CD4-positive, CD25-positive, alpha-beta regulatory T cell (primary cell): ENCODE results near the gene CARNS1. TPM values are rescaled to one million over a fixed set of nuclear protein-coding genes. Genes with fewer than 3 reads are reported as not detected.

Experiments
- ATAC-seq, 2 donors: fragments of 150-1000 bp; cut with Tn5 transposase; one replicate each; pipeline ENCODE4 v1.10.0; 2021; ENCODE audit warnings: low read depth in 2 of 2, moderate number of reproducible peaks in 2 of 2, moderate library complexity in 1 of 2
- DNase-seq, 3 donors: peaks; one replicate each; pipeline versions ENCODE4 v3.0.0 to v3.0.0-alpha.2; 2012 to 2022; ENCODE audit warnings: mixed read lengths in 1 of 3
- H3K27ac ChIP-seq: one replicate; pipeline ENCODE4 v1.7.0; 2013; ENCODE audit warnings: mild to moderate bottlenecking, low read length; ENCODE audit not compliant: insufficient read depth, poor library complexity, severe bottlenecking
- H3K27me3 ChIP-seq: one replicate; pipeline ENCODE4 v1.7.0; 2013; ENCODE audit warnings: low read length; ENCODE audit not compliant: control insufficient read depth, insufficient read depth
- H3K36me3 ChIP-seq: one replicate; pipeline ENCODE4 v1.7.0; 2013; ENCODE audit warnings: mild to moderate bottlenecking, low read length, moderate library complexity; ENCODE audit not compliant: control insufficient read depth, insufficient read depth
- H3K4me1 ChIP-seq: 2 replicates; pipeline ENCODE4 v1.7.0; 2013; ENCODE audit warnings: mild to moderate bottlenecking, low read length; ENCODE audit not compliant: insufficient read depth, control insufficient read depth, poor library complexity, severe bottlenecking
- H3K4me3 ChIP-seq: one replicate; pipeline ENCODE4 v1.7.0; 2013; ENCODE audit warnings: low read depth, mild to moderate bottlenecking, low read length, moderate library complexity
- H3K9me3 ChIP-seq, 2 experiments: 1 replicate in 1 of 2; 2 replicates in 1 of 2; pipeline ENCODE4 v1.7.0; 2013; ENCODE audit warnings: low read length in 2 of 2, mild to moderate bottlenecking in 1 of 2, moderate library complexity in 1 of 2; ENCODE audit not compliant: control insufficient read depth in 2 of 2
- H3K27ac Mint-ChIP-seq, 3 donors: one replicate each; pipeline ENCODE4 v1.8.0; 2020 to 2022; ENCODE audit warnings: mild to moderate bottlenecking in 3 of 3, mixed read lengths in 3 of 3, moderate library complexity in 2 of 3
- H3K27me3 Mint-ChIP-seq: one replicate; pipeline ENCODE4 v1.8.0; 2022; ENCODE audit warnings: mild to moderate bottlenecking, mixed read lengths
- H3K36me3 Mint-ChIP-seq: one replicate; pipeline ENCODE4 v1.8.0; 2020; ENCODE audit warnings: mixed read lengths
- H3K4me1 Mint-ChIP-seq, 4 donors: one replicate each; pipeline ENCODE4 v1.8.0; 2020 to 2022; ENCODE audit warnings: mixed read lengths in 4 of 4, mild to moderate bottlenecking in 1 of 4
- H3K4me3 Mint-ChIP-seq, 4 donors: one replicate each; pipeline ENCODE4 v1.8.0; 2020 to 2022; ENCODE audit warnings: mild to moderate bottlenecking in 4 of 4, mixed read lengths in 4 of 4, moderate library complexity in 3 of 4
- H3K9me3 Mint-ChIP-seq, 7 donors: one replicate each; pipeline ENCODE4 v1.8.0; 2020 to 2022; ENCODE audit warnings: mixed read lengths in 7 of 7, mild to moderate bottlenecking in 3 of 7, moderate library complexity in 2 of 7
- polyA plus RNA-seq, 4 donors: library from polyadenylated mRNA; unstranded; fragments of 300-500 nt; fragmentation: Illumina TruSeq; gene quantifications; one replicate each; pipeline ENCODE4 v1.2.3, GENCODE V29; 2021
- total RNA-seq: library from RNA; stranded (reverse); gene quantifications from one replicate; pipeline ENCODE4 v1.2.3, GENCODE V29; 2022

CARNS1 gene
- total and polyA plus RNA-seq, 5 donors from 2014 or later, result 0.63 to 7.8 (median 1.3) TPM

DNA sequence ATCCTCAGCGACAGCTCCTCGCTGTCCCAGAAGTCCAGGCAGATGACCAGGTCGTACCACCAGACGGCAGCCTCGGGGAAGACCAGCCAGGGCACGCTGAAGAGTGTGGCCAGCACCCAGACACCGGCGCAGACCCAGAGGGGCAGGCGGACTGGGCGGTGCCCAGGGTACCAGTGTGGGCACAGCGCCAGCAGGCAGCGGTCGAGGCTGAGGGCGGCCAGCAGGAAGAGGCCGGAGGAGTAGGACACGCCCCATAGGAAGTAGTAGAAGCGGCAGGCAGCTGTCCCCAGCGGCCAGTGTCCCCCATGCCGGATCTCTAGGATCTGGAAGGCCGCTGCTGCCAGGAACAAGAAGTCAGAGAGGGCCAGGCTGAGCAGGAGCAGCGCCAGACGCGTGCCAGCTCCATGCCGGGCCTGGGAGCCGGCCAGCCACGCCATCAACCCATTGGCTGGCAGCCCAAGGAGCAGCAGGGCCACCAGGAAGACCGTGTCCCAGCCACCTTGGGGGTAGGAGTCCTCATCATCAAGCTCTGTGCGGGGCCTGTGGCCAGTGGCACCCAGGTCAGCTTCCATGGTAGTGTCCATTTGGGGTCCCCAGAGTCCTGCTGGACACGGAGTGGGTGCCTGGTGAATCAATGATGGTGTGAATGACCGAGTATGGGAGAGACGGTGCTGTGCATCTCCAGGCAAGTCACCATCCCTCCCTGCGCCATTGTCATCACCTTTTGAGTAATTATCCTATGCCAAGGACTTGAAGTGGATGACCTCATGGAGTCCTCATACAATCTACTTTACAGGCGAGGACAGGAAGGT is 36.9 kb downstream of the CARNS1 start, which contains the start of gene GPR152:
Gene GPR152, minus strand, starts transcription at position 589 of the 812 bp plus-strand sequence. Its CDS starts 5 bp downstream, at position 584.
- Mint-ChIP-seq H3K27ac (no peak within 1 kb of the TSS), H3K9me3 (no peaks in the 10 kb centered on the region), H3K36me3 (no peaks in the 10 kb centered on the region), H3K4me3 (no peak within 1 kb of the TSS), H3K27me3 (no peaks in the 10 kb centered on the region), H3K4me1 (peaks cover 0 to 30% (median 13%) of the 10 kb centered on the region in 4 donors)
- no peaks in the 10 kb centered on the region for H3K27me3 ChIP-seq
- no peak within 1 kb of the TSS for H3K27ac ChIP-seq
- ATAC-seq (no peak), DNase-seq (no peak)
- no peak within 1 kb of the TSS for H3K4me3 ChIP-seq
- H3K36me3 ChIP-seq, result no peaks in the 10 kb centered on the region
- H3K9me3 ChIP-seq, result no peaks in the 10 kb centered on the region
- H3K4me1 ChIP-seq, result peaks cover 21% of the 10 kb centered on the region

DNA sequence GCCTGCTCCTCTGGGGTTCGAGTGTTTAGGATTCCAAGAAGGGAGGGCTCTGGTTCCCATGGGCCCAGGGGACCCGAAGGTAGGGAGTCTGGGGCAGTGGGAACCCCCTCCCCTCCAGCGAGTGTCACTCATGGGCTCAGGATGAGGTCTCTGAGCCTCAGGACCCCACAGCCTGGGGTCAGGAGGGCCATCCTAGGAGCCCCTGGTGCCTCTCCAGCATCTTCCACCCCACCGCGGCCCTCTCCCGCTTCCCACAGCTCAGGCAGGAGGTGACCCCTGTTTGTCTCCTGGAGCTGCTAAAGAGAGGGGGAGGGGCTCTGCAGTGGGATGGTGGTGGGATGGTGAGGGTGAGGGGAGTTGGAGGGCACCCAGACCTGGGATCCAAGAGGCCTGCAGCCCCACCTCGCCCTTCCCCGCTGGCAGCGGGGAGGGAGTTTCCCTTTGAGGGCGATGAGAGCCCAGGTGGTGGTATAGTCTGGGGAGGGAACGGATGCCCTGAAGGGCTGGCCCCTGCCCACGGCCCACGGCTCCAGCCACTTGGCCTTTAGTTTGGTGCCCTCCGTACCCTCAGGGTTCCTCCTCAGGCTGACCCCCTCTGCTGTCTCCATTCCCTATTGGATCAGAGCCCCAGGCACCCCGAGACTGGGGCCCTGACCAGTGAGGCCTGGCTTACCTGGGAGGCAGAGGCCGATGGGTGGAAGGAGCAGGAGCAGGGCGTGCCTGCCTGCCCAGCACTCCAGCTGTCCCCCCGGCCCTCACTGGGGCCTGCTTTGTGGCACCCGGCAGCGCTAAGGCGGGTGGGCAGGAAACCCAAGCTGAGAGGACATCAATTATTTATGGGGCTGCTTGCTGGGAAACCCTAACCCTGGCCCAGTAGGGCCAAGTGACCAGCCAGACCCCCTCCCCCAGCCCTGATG is 38.6 kb downstream of the CARNS1 start:
- H3K27me3 ChIP-seq, result no peaks in the 10 kb centered on the region
- H3K4me1 Mint-ChIP-seq, result peaks cover 0 to 17% (median 5%) of the 10 kb centered on the region in 4 donors
- no peaks in the 10 kb centered on the region for H3K9me3 ChIP-seq
- H3K4me1 ChIP-seq, result peaks cover 6% of the 10 kb centered on the region
- H3K36me3 Mint-ChIP-seq, result no peaks in the 10 kb centered on the region
- no peaks in the 10 kb centered on the region for H3K9me3 Mint-ChIP-seq
- DNase-seq, result no peak
- H3K27ac ChIP-seq, result no peak overlapping the region
- H3K36me3 ChIP-seq, result no peaks in the 10 kb centered on the region
- H3K27me3 Mint-ChIP-seq, result peaks cover 1% of the 10 kb centered on the region
- H3K4me3 Mint-ChIP-seq, result no peak overlapping the region
- no peak for ATAC-seq
- H3K4me3 ChIP-seq, result no peak overlapping the region
- H3K27ac Mint-ChIP-seq, result no peak overlapping the region

DNA sequence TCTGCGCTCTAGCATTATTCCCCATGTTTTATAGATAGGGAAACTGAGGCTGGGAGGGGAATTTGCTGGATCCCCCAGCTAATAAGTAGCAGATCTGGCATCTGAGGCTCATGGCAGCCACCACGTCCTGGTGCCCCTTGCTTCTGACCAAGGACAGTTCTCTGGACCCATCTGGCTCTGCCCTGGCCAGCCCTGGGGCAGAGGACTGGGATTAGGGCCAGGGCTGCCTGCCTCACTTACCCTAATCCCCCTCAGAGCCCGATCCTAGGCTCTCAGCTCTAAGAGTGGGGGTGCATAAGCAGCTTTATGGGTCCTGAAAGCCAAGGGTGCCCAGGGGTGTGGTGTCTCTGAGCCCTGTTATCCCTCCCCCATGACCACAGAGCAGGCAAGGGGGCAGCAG is 39.6 kb downstream of the CARNS1 start, which contains the start of gene CABP4:
Gene CABP4, plus strand, starts transcription at position 301 of the 400 bp plus-strand sequence. Its CDS starts 70 bp downstream, at position 371.
- H3K27me3 Mint-ChIP-seq, result peaks cover 6% of the 10 kb centered on the region
- peaks cover 0 to 2% (median 0%) of the 10 kb centered on the region in 7 donors for H3K9me3 Mint-ChIP-seq
- no peak for ATAC-seq
- H3K4me3 Mint-ChIP-seq, result no peak within 1 kb of the TSS
- DNase-seq, result no peak
- no peaks in the 10 kb centered on the region for H3K27me3 ChIP-seq
- H3K4me3 ChIP-seq, result no peak within 1 kb of the TSS
- H3K36me3 ChIP-seq, result no peaks in the 10 kb centered on the region
- peaks cover 4 to 19% (median 5%) of the 10 kb centered on the region in 4 donors for H3K4me1 Mint-ChIP-seq
- H3K27ac ChIP-seq, result no peak within 1 kb of the TSS
- no peaks in the 10 kb centered on the region for H3K4me1 ChIP-seq
- no peaks in the 10 kb centered on the region for H3K9me3 ChIP-seq
- H3K27ac Mint-ChIP-seq, result peak within 1 kb of the TSS in 1 of 3 donors; percentile 26
- H3K36me3 Mint-ChIP-seq, result no peaks in the 10 kb centered on the region

DNA sequence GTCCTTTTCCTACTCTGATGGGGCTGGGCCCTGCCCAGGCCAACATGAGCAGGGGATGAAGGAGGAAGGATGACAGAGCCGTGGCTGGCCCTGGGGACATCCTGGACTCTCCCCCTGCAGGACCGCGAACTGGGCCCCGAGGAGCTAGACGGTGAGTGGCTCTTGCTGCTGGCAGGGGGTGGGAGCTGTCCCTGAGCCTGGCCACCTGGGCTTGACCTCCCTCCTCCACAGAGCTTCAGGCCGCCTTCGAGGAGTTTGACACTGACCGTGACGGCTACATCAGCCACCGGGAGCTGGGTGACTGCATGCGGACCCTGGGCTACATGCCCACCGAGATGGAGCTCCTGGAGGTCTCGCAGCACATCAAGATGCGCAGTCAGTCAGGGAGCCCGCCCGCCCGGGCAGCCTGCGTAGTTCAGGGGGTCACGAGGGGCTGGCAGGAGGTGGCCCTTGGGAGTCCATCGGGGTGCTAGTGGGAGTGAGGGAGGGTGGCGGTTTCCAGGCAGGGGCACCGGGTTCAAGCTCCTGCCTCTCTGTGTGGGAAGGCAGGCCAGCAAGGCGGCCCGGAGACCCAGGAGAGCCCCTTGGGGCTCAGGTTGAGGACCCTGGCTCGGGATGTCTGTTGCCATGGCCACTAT is 40.7 kb downstream of the CARNS1 start:
- no peaks in the 10 kb centered on the region for H3K36me3 Mint-ChIP-seq
- H3K4me1 Mint-ChIP-seq, result peaks cover 5 to 18% (median 6%) of the 10 kb centered on the region in 4 donors
- H3K4me1 ChIP-seq, result no peaks in the 10 kb centered on the region
- no peak overlapping the region for H3K27ac Mint-ChIP-seq
- H3K27me3 ChIP-seq, result no peaks in the 10 kb centered on the region
- H3K36me3 ChIP-seq, result no peaks in the 10 kb centered on the region
- peaks cover 6% of the 10 kb centered on the region for H3K27me3 Mint-ChIP-seq
- no peak overlapping the region for H3K27ac ChIP-seq
- no peak overlapping the region for H3K4me3 Mint-ChIP-seq
- ATAC-seq (no peak), DNase-seq (no peak)
- peaks cover 0 to 2% (median 0%) of the 10 kb centered on the region in 7 donors for H3K9me3 Mint-ChIP-seq
- H3K9me3 ChIP-seq, result no peaks in the 10 kb centered on the region
- no peak overlapping the region for H3K4me3 ChIP-seq

DNA sequence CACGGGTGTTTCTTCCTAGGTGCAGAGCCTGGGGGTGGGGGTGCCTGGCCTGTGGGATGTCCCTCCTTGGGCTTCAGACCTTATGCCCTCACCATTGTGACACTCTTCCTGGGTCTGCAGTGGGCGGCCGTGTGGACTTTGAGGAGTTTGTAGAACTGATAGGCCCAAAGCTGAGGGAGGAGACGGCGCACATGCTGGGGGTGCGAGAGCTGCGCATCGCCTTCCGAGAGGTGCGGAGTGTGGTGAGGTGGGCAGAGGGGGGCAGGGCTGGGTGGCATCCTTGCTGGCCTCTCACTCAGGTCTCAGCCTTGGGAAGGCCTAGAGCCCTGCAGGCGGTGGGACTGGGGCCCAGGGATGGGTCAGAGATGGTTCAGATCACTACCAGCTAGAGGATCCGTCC is 42.0 kb downstream of the CARNS1 start:
- no peak overlapping the region for H3K4me3 Mint-ChIP-seq
- Histone ChIP-seq H3K9me3 (no peaks in the 10 kb centered on the region), H3K4me1 (no peaks in the 10 kb centered on the region), H3K27me3 (no peaks in the 10 kb centered on the region), H3K4me3 (no peak overlapping the region), H3K36me3 (no peaks in the 10 kb centered on the region), H3K27ac (no peak overlapping the region)
- no peak overlapping the region for H3K27ac Mint-ChIP-seq
- H3K4me1 Mint-ChIP-seq, result peaks cover 5 to 18% (median 6%) of the 10 kb centered on the region in 4 donors
- H3K9me3 Mint-ChIP-seq, result peaks cover 0 to 2% (median 0%) of the 10 kb centered on the region in 7 donors
- DNase-seq (no peak), ATAC-seq (no peak)
- peaks cover 6% of the 10 kb centered on the region for H3K27me3 Mint-ChIP-seq
- H3K36me3 Mint-ChIP-seq, result no peaks in the 10 kb centered on the region

DNA sequence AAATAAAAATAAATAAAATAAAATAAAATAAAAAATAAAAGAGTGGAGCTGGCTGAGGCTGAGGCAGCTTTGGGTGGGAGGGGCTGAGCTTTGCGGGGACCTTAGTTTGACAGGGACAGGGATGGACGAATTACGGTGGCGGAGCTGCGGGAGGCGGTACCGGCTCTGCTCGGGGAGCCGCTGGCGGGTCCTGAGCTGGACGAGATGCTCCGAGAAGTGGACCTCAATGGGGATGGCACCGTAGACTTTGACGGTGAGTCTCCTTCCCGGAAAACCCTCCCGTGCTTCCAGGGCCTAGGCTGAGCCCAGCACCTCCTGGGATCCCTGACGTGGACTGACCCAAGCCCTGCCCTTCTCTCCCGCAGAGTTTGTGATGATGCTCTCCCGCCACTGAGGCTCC is 42.8 kb downstream of the CARNS1 start:
- no peaks in the 10 kb centered on the region for H3K4me1 ChIP-seq
- Mint-ChIP-seq H3K9me3 (peaks cover 0 to 2% (median 0%) of the 10 kb centered on the region in 7 donors), H3K27me3 (peaks cover 6% of the 10 kb centered on the region), H3K4me1 (peaks cover 5 to 19% (median 6%) of the 10 kb centered on the region in 4 donors), H3K4me3 (no peak overlapping the region), H3K36me3 (no peaks in the 10 kb centered on the region), H3K27ac (no peak overlapping the region)
- no peak for DNase-seq
- H3K9me3 ChIP-seq, result no peaks in the 10 kb centered on the region
- no peaks in the 10 kb centered on the region for H3K27me3 ChIP-seq
- H3K4me3 ChIP-seq, result no peak overlapping the region
- H3K36me3 ChIP-seq, result no peaks in the 10 kb centered on the region
- ATAC-seq, result no peak
- H3K27ac ChIP-seq, result no peak overlapping the region

DNA sequence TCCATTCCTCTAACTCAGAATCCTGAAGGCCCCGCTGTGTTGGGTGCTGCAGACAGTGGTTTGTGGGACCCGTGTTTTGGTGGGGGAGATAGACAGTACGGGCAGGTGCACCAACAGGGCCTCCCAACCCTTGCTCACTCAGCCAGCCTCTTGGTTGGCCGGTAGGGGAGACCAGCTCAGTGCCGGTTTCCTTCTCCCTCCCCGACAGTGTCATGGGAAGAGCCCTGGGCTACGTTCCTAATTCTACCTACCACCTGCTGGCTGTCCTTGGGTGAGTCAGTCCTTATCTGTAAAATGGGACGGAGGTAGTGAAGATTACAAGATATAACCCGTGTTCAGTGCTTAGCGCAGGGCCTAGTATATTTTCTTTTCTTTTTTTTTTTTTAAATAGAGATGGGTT is 47.7 kb downstream of the CARNS1 start:
- Histone ChIP-seq H3K27ac (no peak overlapping the region), H3K4me3 (no peak overlapping the region), H3K27me3 (no peaks in the 10 kb centered on the region), H3K9me3 (no peaks in the 10 kb centered on the region), H3K4me1 (peaks cover 40% of the 10 kb centered on the region), H3K36me3 (no peaks in the 10 kb centered on the region)
- H3K4me3 Mint-ChIP-seq, result peak overlapping the region in 2 of 4 donors; percentile 22 to 47
- peaks cover 5 to 51% (median 17%) of the 10 kb centered on the region in 4 donors for H3K4me1 Mint-ChIP-seq
- DNase-seq (no peak), ATAC-seq (no peak)
- H3K27me3 Mint-ChIP-seq, result peaks cover 6% of the 10 kb centered on the region
- no peaks in the 10 kb centered on the region for H3K36me3 Mint-ChIP-seq
- H3K9me3 Mint-ChIP-seq, result peaks cover 0 to 2% (median 0%) of the 10 kb centered on the region in 7 donors
- H3K27ac Mint-ChIP-seq, result peak overlapping the region in 1 of 3 donors; percentile 52
